Measurements from ENCODE around the gene SLC9A6.
"Not testable (repeated sequence)": the region's sequence is repeated elsewhere in the genome, so short reads cannot be mapped to it uniquely, and the experiment has no call there.

Gene SLC9A6

DNA sequence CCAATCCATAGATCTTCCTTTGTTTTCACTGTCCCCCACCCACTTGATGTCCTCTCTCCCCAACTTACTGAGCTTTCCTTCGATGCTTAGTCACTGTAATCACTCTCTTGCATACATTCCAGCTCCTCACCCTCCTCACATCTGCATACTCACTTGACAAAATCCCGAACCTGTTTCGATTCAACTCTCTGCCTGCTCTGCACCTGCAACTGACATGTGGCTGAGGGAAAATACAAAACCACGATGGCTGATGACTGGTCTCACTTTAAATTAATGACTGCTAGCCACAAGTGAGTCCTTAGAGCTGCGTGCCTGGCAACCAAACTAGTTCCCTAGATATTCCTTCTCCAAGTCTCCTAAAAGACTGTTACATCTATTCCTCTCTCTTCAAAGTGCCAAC, 91.7 kb downstream of the SLC9A6 start:
- no peaks in the 10 kb centered on the region for H3K36me3 ChIP-seq (replicated peaks; ENCODE audit: insufficient read depth, low read length)
- H4K20me1 ChIP-seq (ENCODE audit: insufficient read depth, low read length), result no peaks in the 10 kb centered on the region
- H3K79me2 ChIP-seq (ENCODE audit: low read length), result no peaks in the 10 kb centered on the region
- no peaks in the 10 kb centered on the region for H3K27me3 ChIP-seq (replicated peaks; ENCODE audit: insufficient read depth, low read length)
- peaks cover 8% of the 10 kb centered on the region; the same call in 1 of the 2 replicates for H3F3A ChIP-seq (ENCODE audit: insufficient read depth, low read length)
- DNase-seq, result peak; percentile 88
- no peak for TF ChIP-seq CTCF (IDR thresholded peaks at IDR 0.05; ENCODE audit: low read length)
- TF ChIP-seq EZH2phosphoT487 (IDR thresholded peaks at IDR 0.05; ENCODE audit: low read length), result no peak
- no peak for TF ChIP-seq EZH2 (optimal IDR thresholded peaks at IDR 0.05; ENCODE audit: low read depth, low read length)
- H3K9me3 ChIP-seq (replicated peaks; ENCODE audit: insufficient read depth, low read length), result no peaks in the 10 kb centered on the region
- peak overlapping the region; percentile 81 for H3K27ac ChIP-seq (ENCODE audit: low read length)
- H3K4me1 ChIP-seq (ENCODE audit: low read length), result peaks cover 17% of the 10 kb centered on the region
- peak overlapping the region; percentile 81 for H3K4me2 ChIP-seq (ENCODE audit: low read depth, low read length)
- peak overlapping the region; percentile 45; the same call in 1 of the 2 replicates for H3K9ac ChIP-seq (ENCODE audit: low read length)
- peak overlapping the region; percentile 29; the same call in 1 of the 2 replicates for H3K4me3 ChIP-seq (ENCODE audit: low read length)
- peak overlapping the region; percentile 57 for H2AFZ ChIP-seq (ENCODE audit: low read length)
- H3K9me2 ChIP-seq (replicated peaks; ENCODE audit: insufficient read depth, low read length), result no peaks in the 10 kb centered on the region

DNA sequence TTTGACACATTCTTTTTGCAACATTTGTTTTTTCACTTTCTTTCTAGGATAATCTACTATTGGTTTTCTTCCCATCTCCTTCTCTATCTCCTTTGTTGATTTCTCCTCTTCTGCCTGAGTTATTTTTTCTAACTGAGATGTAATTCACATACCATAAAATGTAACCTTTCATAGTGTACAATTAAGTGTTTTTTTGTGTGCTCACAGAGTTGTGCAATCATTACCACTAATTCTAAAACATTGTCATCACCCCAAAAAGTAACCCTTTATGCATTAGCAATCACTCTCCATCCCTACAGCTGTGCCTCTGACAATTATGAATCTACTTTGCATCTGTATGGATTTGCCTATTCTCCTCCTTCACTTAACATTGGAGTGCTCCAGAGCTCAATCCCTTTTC, 95.5 kb downstream of the SLC9A6 start:
- no peak for DNase-seq
- H2AFZ ChIP-seq (ENCODE audit: low read length), result no peak overlapping the region
- no peaks in the 10 kb centered on the region for H4K20me1 ChIP-seq (ENCODE audit: insufficient read depth, low read length)
- H3F3A ChIP-seq (ENCODE audit: insufficient read depth, low read length), result peaks cover 8% of the 10 kb centered on the region; the same call in 1 of the 2 replicates
- peaks cover 17% of the 10 kb centered on the region for H3K4me1 ChIP-seq (ENCODE audit: low read length)
- no peaks in the 10 kb centered on the region for H3K9me2 ChIP-seq (replicated peaks; ENCODE audit: insufficient read depth, low read length)
- no peak overlapping the region for H3K4me3 ChIP-seq (ENCODE audit: low read length)
- H3K4me2 ChIP-seq (ENCODE audit: low read depth, low read length), result no peak overlapping the region
- H3K27me3 ChIP-seq (replicated peaks; ENCODE audit: insufficient read depth, low read length), result no peaks in the 10 kb centered on the region
- H3K36me3 ChIP-seq (replicated peaks; ENCODE audit: insufficient read depth, low read length), result no peaks in the 10 kb centered on the region
- TF ChIP-seq EZH2phosphoT487 (IDR thresholded peaks at IDR 0.05; ENCODE audit: low read length) (no peak), EZH2 (optimal IDR thresholded peaks at IDR 0.05; ENCODE audit: low read depth, low read length) (no peak), CTCF (IDR thresholded peaks at IDR 0.05; ENCODE audit: low read length) (no peak)
- H3K9me3 ChIP-seq (replicated peaks; ENCODE audit: insufficient read depth, low read length), result no peaks in the 10 kb centered on the region
- no peak overlapping the region for H3K9ac ChIP-seq (ENCODE audit: low read length)
- H3K79me2 ChIP-seq (ENCODE audit: low read length), result no peaks in the 10 kb centered on the region
- no peak overlapping the region for H3K27ac ChIP-seq (ENCODE audit: low read length)

- Histone ChIP-seq H3K4me1 (ENCODE audit: low read length) (no peaks in the 10 kb centered on the region), H2AFZ (ENCODE audit: low read length) (no peak overlapping the region), H3K27ac (ENCODE audit: low read length) (no peak overlapping the region), H3K9me3 (replicated peaks; ENCODE audit: insufficient read depth, low read length) (no peaks in the 10 kb centered on the region), H3K9me2 (replicated peaks; ENCODE audit: insufficient read depth, low read length) (no peaks in the 10 kb centered on the region), H3F3A (ENCODE audit: insufficient read depth, low read length) (no peaks in the 10 kb centered on the region), H3K9ac (ENCODE audit: low read length) (no peak overlapping the region), H3K4me2 (ENCODE audit: low read depth, low read length) (no peak overlapping the region), H4K20me1 (ENCODE audit: insufficient read depth, low read length) (no peaks in the 10 kb centered on the region), H3K4me3 (ENCODE audit: low read length) (no peak overlapping the region), H3K36me3 (replicated peaks; ENCODE audit: insufficient read depth, low read length) (no peaks in the 10 kb centered on the region), H3K27me3 (replicated peaks; ENCODE audit: insufficient read depth, low read length) (no peaks in the 10 kb centered on the region), H3K79me2 (ENCODE audit: low read length) (no peaks in the 10 kb centered on the region)
- no peak for DNase-seq
- no peak for TF ChIP-seq CTCF (IDR thresholded peaks at IDR 0.05; ENCODE audit: low read length)
- TF ChIP-seq EZH2 (optimal IDR thresholded peaks at IDR 0.05; ENCODE audit: low read depth, low read length), result no peak
- TF ChIP-seq EZH2phosphoT487 (IDR thresholded peaks at IDR 0.05; ENCODE audit: low read length), result no peak
Observed at GRCh38 chrX:136086521-136086920, 101.3 kb downstream of the SLC9A6 start.

- H3K36me3 ChIP-seq (replicated peaks; ENCODE audit: insufficient read depth, low read length); H3K9me3 ChIP-seq (replicated peaks; ENCODE audit: insufficient read depth, low read length); H3K27me3 ChIP-seq (replicated peaks; ENCODE audit: insufficient read depth, low read length); H3F3A ChIP-seq (ENCODE audit: insufficient read depth, low read length); H3K27ac ChIP-seq (ENCODE audit: low read length); H3K9me2 ChIP-seq (replicated peaks; ENCODE audit: insufficient read depth, low read length); H4K20me1 ChIP-seq (ENCODE audit: insufficient read depth, low read length); H2AFZ ChIP-seq (ENCODE audit: low read length); H3K4me1 ChIP-seq (ENCODE audit: low read length); DNase-seq; H3K4me3 ChIP-seq (ENCODE audit: low read length); H3K79me2 ChIP-seq (ENCODE audit: low read length); H3K4me2 ChIP-seq (ENCODE audit: low read depth, low read length); H3K9ac ChIP-seq (ENCODE audit: low read length): not testable (repeated sequence)
Observed at GRCh38 chrX:136091898-136092297, 106.7 kb downstream of the SLC9A6 start.
